IPS-NIHi7 (cell line): ENCODE data around the gene TXNRD2.

Experiments used
- DNase-seq: peaks from one replicate; pipeline ENCODE4 v3.0.0; 2012; ENCODE audit warnings: mixed read lengths; ENCODE audit errors: extremely low spot score

The TXNRD2 gene

DNA sequence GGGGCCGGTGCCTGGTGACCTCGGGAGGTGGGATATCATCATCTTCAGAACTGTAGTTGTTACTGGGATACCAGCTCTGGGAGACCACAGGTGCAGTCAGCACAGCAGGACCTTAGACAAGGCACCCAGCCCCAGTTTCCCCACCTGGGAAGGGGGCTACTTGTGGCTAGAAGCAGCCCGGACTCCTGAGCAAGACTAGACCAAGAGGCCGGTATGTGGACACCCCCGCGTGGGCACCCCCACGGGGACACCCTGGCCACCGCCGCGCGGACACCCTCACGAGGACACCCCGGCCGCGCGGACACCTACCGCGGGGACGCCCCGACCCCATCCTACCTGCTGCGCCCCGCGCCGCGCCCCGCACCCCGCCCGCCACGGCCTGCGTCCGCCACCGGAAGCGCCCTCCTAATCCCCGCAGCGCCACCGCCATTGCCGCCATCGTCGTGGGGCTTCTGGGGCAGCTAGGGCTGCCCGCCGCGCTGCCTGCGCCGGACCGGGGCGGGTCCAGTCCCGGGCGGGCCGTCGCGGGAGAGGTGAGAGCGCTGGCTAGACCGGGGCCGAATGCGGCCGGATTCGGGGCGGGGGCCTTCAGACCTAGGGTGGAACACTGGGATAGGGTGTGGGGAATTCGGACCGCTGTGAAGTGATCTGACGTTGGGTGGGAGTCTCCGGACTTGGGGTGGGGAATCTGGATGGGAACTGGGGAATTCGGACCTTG, at the start of gene TXNRD2, which contains the start of gene COMT:
Gene TXNRD2, minus strand, starts transcription at position 454 of the 718 bp plus-strand sequence. Its CDS starts 15 bp downstream, at position 439.
Gene COMT, plus strand, starts transcription at position 408 of the 718 bp plus-strand sequence. CDS start 20,755 bp downstream, outside the sequence.
- DNase-seq = peak; percentile 78

DNA sequence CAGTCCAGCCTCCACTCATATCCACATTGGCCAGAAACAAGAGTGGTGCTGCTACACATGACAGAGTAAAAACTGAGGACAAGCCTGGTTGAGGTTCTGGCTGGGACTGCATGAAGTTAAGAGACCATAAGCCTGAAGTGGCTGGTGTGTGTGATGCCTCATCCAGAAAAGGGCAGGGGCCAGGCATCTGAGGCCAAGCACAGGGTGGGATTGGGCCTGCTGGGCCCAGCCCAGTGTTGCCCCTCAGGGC, 49.7 kb upstream of the TXNRD2 start:
- DNase-seq = no peak

DNA sequence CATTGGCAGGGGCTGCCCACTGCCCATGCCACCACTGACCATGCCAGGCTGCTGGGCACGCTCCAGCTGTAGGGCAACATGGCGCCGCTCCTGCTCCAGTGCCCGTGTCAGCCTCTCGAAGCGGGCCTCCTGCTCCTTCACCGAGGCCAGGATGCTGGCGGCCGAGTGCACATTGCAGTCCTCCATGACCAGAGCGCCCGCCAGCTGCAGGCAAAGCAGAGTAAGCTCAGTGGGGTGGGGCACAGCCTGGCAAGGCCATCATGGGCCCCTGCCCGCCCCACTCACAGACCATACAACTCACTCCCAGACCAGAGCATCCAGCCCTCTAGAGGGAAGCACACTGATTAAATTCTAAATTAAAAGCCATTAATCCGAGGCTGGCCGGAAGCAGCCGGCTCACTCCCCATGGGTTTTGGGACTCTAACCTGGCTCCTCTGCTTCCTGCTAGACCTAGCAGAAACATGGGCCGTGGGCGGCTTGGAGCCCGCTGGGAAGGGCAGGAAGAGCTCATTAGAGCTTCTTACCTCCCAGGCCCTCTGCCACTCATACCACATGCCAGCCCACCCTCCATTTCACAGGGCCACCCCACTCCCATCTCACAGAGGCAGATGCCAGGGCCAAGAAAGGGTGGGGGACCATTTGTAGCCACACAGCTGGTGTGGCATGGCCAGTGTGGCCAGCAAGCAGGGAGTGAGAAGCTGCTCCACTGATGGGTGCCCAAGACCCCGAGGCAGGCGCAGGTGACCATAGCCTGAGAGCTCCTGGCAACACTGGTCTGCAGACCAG, 49.2 kb upstream of the TXNRD2 start:
- no peak for DNase-seq

DNA sequence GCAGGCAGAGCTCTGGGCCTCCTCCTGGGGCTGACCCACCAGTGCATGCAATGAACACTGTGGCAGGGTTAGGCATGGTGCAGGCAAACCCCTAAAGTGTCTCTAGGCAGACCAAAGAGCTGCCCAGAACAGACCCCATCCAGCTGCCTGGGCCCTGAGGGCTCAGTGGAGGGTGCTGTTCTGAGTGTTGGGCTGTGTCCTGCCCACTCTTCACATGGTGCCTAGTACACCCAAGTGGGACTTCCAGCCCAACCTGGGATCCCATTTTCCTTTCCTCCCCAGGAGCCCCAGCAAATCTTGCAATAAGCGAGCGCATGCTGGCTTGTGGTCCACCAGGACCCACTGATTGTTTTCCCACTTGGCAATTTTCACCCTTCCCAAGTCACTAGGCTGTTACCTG, 48.6 kb upstream of the TXNRD2 start:
- no peak for DNase-seq

DNA sequence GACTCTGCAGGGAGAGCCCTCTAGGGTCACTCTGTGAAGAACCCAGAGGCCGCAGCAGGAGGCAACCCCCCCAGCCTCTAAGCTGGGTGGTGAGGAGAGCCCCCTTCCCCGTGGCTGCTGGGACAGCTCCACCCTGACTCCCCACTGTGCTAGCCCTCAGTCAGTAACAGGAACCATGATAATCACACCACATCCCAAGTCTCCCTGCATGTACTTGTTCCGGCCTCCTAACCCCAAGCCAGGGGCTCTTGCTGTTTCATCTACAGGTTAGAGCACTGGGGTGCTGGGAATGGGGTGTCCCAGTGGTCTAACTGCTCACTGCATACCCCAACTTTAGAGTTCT, 48.1 kb upstream of the TXNRD2 start:
- no peak for DNase-seq

DNA sequence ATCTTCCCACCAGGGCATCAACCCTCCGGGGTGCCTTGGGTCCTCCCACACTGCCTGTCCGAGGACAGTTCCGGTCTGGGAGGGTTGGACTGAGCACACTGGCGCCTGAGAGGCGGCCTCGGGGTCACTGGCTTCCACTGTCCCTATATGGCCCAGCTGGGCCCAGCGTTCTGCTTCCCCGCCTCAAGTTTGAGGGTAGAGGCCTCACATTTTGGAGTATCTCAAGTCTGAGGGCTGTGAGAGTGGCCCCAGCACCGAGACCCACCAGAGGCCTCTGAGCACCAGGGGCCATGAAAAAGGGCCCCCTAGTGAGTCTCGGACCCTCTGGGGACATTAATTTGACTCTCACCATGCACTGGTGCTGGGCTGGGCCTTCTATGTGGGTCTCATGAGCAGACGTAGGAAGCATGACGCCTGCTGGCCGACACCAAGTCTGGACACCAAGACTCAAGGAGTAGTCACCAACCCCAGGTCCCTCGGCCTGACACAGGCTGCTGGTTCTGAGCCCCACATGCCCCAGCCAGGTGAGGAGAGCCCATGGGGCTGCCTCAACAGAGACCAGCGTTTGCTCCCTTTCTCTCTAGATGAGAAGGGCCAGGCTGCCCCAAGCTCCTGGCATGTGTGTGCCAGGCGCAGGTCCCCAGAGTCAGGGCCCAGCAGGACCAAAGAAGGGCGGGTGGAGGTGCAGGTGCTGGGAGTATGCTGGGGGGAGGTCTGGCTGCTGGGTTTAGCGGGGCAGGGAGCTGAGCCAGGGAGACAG, 47.5 kb upstream of the TXNRD2 start:
- DNase-seq = no peak

DNA sequence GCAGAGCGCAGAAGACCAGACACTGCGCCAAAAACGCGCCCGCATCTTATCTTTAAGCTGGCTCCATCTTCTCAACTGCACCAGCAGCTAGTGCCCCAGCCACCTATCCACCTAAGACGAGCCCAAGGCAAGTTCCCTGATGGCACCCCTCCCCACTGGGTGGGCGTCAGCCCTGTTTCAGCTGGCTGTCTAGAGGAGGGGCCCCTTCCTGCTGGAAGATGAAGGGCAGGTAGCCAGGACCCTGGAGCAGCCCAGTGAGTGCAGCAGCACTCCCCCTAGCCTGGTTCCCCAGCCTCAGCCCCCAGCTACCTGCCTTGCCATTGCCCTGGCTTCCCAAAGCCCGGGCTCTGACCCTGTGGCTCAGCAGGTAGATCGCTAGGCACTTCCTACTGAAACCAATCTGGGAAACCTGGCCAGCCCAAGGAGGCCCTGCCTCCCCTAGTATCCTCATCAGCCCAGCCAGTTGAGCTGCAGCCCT, 46.8 kb upstream of the TXNRD2 start:
- no peak for DNase-seq

DNA sequence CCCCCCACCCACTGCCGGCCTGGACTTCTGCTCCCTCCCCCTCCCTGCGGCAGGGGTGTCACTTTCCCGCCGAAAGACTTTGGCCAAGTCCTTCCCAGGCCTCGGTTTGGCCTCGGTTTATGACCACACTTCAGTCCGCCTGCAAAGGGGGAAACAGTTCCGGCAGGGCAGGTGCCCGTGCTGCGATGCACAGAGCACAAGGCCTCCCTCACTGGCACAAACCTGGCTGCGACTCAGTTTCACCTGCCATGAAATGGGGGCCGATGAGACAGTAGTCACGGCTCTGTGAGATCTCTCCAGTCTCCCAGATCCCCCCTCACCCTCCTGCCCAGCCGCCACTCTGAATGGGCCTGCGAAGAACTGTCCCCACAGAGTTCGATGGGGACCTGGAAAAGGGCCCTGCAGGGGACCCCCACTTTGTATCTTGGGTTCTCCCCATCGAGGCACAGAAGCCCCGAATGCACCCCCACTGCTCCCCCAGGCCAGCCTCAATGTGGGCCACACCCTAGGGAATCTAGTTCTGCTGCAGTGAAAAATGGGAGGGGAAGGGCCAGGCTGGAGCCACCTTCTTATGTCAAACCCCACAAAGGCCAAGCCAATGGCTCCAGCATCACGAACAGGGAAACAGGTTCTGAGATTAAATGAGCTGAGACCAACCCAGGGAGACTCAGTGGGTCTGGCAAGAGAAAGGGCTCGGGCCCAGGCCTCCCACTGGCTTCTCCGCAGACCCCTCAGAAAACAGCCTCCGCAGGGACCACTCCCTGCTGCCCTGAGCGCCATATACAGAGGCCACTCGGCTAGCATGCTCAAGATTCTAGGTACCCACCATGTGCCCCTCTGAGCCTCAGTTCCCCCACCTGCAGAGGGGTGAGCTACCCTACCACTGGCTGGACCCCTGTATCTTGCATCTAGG, 46.0 kb upstream of the TXNRD2 start:
- no peak for DNase-seq

DNA sequence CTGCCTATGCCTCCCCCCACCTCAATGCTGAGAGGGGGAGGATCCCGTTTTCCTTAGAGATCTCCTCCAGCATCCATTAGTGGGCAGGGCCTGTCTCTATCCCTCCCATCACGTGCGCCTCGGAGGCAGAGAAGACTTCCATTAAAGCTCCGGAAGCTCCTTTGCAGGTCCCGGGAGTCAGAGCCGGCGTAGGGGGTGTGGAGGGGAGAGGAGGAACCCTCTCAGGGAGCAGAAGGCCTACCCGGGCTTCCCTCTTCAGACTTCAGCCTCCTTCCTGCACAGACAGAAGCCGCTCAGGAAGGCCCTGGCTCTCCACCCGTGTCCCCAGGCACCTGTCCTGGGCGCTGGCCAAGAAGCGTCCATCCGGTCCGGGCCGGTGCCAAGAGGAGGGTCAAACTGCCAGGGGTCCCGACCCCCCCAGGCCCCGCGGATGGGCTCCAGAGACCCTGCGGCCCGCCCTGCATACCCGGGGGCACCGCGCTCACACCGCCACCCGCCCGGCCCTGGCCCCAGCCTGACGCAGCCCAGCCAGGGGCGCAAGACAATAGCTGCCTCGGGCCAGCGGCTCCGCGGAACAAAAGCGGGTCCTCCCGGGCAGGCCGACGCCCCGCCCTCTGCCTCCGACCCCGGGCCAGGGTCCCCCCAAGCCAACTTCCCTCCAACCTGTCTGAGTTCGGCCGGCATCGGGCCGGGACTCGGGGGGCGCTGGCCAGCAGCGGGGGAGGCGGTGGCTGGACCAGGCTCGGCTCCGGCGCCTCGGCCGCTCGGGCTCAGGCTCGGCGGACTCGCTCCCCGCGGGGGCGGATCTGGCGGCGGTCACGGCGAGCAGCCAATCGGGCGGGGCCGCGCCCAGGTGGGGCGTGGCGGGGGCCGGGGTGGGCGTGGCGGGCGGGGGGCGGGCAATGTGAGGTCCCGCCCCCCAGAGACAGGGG, 45.1 kb upstream of the TXNRD2 start:
- DNase-seq = peak; percentile 99

DNA sequence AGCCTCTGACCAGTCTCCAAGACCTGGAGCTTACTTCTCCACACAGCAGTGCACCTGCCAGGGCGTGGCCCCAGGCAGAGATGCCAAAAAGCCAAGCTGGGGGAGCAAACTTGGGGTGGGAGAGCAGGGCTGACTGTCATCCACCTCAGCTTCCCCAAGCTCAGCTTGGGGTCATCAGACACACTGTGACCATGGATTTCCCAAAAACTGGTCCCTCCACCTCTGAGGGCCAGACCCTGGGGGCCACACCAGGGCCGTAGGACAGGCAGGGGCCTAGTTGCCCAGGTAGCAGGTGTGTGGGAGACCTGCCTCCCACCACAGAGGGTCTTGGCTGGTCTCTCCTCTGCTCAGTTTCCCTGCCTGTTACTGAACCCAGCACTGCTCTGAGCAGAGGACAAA, 44.4 kb upstream of the TXNRD2 start:
- DNase-seq = no peak

DNA sequence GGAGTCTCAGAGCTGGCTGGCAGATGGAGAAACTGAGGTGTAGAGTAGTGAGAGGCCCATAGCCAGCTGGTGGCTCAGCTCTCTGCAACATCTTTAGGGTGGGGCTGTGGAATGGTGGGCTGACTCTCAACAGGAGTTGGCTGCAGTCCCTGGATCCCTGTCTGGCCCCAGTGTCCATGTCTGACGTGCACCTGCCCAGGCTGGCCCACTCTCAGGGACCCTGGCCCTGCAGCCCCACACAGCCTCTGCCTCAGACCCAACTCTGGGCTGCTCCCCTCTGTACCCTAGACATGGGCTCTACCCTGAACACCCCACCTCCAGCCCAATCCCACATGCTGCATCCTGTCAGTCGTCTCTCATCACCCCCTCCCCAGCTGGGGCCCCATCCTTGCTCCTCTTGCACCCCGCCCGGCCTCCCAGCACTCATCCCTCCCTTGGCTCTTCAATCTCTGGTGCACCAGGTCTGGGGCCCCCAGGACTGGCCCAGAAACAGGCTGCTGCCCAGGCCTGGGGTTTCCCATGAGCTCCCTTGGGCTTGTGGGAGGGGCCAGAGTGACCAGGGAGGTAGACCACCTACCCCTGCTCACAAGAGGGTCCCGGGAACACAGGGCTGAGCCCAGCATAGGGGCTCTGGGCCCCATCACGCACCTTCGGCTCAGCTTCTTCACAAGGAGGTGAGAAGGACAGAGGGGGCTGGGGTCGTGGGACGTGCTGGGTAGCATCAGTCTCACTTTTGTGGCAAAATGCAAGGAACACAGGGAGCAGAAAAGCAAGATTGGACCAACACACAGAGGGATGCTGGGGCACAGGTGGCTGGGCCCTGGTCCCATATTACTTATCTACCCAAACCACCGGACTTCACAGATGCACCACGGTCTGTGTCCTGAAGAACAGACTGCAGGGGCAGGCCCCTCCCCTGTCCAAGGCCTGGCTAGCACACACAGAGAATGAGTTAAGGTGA, 43.5 kb upstream of the TXNRD2 start:
- DNase-seq = no peak

DNA sequence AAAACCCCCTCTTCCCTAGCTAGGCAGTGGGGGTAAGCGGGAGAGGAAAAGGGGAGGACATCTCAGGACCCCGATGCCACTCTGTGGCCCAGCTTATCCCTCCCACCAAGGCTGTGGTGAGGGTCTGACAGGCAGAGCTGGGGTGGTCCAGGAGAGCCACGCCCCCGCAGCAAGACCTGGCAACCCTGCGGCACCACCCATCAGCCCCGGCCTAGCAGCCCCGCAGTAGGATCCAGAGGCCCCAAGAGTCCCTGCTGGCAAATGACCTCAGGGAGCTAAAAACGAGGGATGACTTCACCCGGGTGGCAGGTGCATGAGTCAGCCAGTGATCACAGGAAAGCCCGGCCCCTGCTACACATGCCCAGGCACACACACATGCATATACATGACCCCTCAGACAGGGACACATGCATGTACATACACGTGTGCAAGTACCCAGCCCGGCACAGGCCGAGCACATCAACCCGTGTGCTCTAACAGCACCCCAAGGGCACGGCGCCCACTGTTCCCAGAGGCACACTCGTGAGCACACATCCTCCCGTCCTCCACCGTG, 42.7 kb upstream of the TXNRD2 start:
- no peak for DNase-seq

DNA sequence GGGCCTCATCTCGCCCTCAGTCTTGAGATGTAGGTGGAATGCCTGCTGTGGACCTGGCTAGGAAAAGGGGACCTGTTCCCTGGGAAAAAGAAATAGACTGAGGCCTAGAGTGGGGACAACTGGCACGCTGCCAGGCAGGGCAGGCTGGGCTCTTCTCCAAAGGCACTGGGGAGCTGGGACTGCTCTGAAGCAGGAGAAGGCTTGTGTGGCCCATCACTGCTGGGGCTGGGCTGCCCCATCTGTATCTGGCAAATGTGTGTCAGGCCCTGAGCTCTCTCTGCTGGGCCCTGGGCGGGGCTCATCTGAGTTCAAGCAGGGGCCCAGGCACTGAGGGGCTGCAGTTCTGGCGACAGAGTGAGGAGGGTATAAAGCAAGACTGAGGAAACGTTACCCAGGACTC, 42.1 kb upstream of the TXNRD2 start:
- no peak for DNase-seq

DNA sequence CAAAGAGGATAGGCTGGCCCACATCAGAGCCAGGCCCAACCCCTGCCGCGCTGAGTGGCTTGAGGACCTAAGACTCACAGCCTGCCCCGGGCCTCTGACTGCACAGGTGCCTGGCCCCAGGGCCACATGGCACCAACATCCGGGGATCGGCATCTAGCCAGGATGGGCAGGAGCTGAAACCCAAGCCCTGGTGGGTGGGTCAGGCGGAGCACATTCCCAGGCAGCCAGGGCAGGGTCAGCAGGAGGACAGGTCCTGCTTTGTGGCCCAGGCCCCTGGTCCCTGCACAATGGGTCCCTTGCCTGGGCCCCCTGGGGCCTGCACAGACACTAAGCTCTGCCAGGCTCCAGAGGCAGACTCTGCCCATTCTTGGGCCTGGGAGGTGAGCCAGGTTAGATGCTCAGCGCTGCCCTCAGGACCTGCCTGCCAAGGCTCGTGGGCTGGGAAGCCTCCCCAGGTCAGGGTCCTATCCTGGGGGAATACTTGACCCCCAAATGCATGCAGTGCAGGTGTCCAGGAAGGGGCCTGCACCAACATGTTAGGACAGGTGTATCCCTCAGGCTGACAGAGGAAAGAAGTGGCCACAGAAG, 41.5 kb upstream of the TXNRD2 start:
- DNase-seq = no peak

DNA sequence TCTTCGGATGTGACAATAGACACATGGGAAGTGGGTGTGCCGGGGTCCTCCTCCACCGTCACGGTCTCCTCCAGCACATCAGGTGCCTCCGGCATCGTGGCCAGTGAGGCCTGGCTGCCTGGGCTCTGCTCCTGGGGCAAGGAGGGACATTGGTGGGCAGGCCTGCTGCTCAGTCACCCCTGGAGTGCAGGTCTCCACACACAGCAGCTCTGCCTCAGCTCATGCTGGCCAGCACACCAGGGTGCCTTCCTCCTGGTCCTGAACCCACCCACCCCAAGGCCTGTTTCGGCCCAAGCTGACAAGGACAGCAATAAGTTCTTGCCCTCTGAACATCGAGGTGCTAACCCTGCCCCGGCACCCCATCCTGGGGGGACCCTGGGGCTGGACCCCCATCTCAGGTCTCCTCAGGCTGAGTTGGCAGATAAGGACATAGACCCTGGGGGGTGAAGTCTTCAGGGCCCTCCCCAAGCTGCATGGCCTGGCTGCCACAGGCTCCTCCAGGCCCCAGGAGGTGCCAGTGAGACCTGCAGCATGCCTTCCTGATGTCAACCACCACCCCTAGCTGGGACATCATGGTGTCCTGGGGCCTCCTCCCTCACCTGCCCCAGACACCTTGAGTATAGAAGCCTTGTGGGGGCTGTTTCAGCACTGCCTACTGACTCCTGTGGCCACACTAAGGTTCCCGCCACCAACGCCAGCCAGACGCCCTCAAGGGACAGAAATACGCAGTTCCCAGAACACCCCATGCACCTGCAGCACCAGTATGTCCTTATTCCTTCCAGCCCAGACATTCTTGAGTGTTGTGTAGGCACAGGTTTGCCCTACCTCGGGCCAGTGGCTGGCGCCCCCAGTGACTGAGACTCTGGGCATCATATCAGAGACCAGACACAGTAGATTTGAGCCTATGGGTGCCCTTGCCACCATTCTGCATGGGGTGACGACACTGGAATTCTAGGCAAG, 40.6 kb upstream of the TXNRD2 start:
- no peak for DNase-seq

DNA sequence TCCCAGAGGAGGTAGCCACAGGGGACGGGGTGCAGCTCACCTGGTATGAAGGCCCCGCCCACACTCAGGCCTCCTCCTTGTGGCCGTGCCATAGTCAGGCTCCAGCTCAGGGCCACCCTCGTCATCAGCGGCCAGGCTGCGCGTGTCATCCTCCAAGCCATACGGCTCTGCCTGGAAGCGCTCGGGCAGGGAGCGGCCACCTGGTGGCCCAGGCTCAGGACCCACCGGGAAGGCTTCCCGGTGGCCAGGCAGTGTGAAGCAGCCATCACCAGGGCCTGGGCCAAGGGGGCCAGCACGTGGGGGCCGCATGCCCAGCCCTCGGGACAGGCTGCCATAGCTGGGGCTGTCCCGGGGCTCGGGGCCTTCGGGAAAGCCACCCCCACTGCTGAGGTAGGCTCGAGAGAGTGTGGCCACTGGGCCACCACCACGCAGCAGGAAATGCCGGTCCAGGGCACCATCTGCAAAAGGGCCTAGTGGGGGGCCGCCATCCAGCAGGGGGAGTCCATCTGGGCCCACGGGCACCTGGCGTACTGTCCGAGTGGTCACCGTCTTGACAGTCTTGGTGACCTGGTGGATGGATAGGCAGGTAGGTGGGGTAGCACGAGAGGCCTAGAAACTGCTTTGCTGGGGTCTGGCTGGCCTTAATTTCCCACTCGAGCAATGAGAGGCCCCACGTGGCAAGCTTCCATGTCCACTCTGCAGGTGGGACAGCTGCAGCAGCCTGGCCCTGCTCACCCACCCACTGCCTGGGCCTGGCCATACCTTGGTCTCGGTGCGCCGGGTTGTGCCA, 39.7 kb upstream of the TXNRD2 start:
- no peak for DNase-seq

DNA sequence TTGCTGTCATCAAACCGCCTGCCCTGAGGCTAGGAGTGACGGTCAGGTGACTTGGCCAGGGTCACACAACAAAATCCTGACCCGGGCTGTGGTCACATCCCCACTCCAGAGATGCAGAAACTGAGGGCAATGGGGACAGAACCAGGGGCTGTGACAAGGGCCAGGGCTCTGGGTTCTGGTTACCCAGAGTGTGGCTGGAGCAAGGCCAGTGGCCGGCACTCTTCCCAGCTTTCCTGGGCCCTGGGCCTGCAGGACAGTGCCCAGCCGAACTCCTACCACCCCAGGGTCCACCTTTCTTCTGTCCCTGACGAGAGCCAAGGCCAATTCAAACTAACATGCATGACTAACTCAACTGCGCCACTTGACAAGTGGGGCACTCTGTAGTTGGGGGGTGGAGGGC, 39.1 kb upstream of the TXNRD2 start:
- DNase-seq = no peak
